GM21825 (cell line): ENCODE data around the gene SERPINB2.
"Not testable (repeated sequence)": the region's sequence is repeated elsewhere in the genome, so short reads cannot be mapped to it uniquely, and the experiment has no call there.

Experiments used
- ATAC-seq: cut with Tn5 transposase; IDR thresholded peaks from one replicate; pipeline ENCODE4 v1.9.1; 2021; ENCODE audit warnings: mild to moderate bottlenecking, moderate library complexity; ENCODE audit not compliant: unreplicated experiment

Gene SERPINB2

DNA sequence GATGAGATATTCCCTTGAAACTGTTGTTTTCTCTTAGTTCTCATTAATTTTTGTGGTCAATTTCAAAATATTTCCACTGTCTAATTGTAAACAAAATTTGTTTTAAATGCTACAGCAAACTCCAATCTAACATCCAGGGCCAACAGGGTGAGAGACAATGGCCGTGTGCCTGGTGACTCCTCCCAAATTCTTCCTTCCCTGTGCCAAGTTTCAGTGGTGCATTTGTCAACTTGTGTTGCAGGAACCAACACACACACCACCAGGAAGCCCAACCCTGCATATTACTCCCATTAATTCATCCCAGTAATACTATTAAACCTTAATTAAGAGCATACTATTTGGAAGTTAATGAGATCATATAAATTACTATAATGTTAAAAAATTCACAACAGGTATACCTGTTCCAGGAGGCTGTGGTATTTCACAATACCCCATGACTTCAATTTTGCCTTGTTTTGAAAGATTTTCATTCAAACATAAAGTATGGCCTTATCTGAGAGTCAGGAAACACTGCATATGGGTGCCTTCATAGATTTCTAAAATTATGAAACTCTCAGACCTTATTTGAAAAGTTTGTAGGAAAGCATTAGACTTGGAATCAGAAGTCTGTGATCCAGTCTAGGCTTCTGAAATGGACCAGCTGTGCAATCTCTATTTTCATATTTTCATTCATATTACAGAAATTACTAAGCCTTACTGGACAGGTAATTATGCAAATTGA is 1.1 kb downstream of the SERPINB2 start:
- no peak for ATAC-seq

GRCh38 chr18:63889626-63890025 is 2.1 kb downstream of the SERPINB2 start:
- ATAC-seq: no peak

DNA sequence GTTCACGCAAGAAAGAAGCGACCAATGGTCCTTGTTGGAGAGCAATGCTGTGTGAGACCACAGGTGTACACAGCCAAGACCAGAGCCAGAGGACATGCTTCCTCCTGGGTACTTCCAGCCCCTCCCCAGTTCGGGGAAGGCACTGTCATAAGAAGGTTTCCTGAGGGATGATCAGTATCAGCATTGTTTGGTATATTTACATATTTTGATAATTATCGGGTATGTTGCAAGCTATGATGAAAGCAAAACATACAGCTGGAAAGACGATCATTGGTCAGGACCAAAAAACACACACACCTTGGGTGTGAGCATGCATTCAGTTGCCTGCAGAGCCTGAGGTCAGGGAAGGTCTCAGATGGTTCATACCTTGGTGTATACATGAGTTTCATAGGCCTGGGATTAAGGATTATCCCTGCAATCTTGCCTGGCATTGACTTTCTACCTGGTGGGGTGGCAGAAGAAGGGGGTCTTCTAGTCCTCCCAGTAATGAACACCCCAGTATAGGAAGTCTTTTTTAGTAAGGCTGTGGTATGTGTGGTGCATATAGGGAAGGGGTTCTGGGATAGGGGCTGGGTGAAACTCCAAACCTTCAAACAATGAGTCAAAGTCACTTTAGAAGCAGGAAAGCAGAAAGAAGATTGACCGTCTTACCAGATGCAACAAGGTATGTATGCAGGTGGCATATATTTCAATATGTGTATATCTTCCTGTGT is 2.9 kb downstream of the SERPINB2 start:
- ATAC-seq: no peak

DNA sequence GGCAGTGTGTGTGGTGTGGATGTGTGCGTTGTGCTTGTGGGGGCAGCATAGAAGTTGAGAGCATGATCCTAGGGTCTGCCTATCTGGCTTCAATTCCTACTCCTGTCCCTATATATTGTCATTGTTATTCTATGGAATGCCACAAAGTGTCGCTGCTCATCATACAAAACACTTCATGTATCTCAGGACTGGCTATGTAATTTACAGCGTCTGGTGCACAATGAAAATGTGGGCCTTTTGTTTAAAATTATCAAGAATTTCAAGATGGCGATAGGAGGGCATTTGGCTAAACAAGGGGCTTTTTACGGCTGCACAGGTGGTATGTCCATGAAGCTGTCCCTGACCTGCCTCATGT is 3.4 kb downstream of the SERPINB2 start:
- no peak for ATAC-seq

- no peak for ATAC-seq
These were observed 5.1 kb downstream of the SERPINB2 start for GRCh38 chr18:63892566-63892965.

DNA sequence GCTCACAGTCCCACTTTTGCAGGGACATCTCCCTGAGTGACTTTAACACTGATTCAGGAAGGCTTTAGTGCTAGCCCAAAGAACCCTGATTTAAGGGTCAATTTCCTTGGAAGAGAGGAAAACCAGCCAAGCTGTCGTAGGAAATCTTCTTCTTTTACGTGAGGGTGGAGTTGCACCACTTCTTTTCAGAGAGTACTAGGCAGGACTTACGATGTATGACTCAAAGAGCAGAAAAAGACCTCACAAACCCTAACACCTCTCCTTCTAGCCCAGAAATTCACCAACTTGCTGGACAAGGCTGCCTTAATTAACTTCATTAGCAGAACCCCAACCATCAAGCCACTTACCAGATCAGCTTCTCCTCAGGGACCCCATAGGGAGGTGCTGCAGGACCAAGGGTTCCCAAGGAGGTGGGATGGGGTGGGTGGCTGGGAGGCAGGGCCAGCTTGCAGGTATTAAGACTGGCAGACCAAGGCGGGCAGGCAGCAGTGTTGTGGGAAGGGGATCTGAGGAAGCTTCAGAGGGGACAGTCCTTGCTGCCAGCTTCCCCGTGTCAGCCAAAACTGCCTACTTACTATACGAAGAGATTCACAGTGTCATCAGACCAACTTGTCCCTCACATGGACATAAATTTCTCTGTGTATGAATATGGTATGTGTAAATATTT is 6.7 kb downstream of the SERPINB2 start:
- ATAC-seq: no peak

DNA sequence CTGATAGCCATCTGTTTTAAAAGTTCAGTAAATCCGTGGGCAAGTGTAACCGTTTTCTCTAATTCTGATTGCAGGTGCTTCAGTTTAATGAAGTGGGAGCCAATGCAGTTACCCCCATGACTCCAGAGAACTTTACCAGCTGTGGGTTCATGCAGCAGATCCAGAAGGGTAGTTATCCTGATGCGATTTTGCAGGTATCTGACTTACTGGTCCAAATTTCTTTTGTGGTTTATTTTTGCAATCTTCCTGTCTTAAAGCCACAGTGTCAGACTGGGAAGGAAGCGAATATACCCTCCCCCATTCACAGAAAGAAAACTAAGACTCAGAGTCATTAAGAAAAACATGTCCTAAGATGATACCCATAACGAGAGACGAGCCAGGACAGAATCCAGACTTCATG is 7.7 kb downstream of the SERPINB2 start:
- no peak for ATAC-seq

- no peak for ATAC-seq
These were observed 9.6 kb downstream of the SERPINB2 start for GRCh38 chr18:63897072-63897471.

GRCh38 chr18:63899206-63899605 is 11.7 kb downstream of the SERPINB2 start:
- no peak for ATAC-seq

- no peak for ATAC-seq
These were observed 16.5 kb downstream of the SERPINB2 start for GRCh38 chr18:63903851-63904570.

DNA sequence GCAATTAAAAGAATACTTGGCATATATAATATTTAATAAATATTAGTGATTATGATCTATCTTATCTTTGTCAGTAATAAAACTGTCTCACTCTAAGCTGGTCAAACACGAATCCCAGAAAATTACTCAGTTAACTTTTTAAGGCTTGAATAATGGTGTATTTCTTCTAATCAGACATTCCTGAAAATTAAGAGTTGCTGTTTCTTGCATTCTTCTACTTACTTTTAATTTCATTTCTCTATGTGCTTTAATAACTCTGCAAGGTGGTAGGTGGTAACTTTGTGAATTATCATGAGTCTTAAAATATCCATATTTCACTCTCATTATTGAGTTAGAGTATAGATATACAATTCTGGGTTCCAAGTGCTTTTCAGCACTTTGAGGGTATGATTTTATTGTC is 17.2 kb downstream of the SERPINB2 start:
- no peak for ATAC-seq

GRCh38 chr18:63905361-63905760 is 17.9 kb downstream of the SERPINB2 start:
- no peak for ATAC-seq

- no peak for ATAC-seq
These were observed 18.6 kb downstream of the SERPINB2 start for GRCh38 chr18:63906056-63906455.

DNA sequence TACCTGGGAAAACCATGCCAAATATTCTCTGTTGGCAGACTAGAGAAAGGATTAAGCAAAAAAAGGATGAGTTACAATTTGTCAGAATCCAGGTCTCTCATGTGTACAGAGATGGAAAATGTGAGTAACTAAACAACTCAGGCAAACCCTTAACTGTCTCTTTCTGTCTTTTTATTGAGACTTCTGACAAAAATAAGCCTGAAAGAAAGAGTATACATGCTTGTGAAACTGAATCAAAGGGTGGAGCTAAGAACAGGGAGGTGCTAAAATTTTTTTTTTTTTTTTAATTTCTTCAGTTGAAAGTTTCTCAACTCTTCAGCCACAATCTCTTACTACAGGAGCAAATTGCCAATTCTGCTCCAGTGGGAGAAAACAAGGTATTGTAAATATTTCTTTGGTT is 20.2 kb downstream of the SERPINB2 start, which contains the start of gene SERPINB10:
SERPINB10 (plus strand) TSS at position 295 of the 400 bp plus-strand sequence. CDS start 7,553 bp downstream, outside the sequence.
- ATAC-seq: peak; percentile 56

DNA sequence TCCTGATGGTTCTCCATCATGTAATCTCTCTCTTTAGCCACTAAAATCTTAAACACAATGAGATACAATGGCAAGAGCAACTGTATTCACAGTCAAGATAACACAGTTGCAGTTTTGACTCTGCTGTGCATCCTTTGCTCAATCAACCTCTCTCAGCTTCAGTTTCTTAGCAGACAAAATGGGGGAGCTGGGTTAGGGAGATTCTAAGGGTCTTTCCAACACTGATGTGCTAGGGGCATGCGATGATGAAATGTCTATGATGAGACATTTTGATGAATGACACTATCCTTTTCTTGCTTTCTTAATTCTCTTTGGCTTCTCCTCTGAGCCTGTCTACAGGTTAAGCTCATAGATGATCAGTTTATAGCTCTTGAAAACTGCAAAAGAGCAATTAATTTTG is 21.4 kb downstream of the SERPINB2 start:
- no peak for ATAC-seq

GRCh38 chr18:63909870-63910269 is 22.4 kb downstream of the SERPINB2 start:
- ATAC-seq: peak; percentile 66

GRCh38 chr18:63917817-63918216 is 30.3 kb downstream of the SERPINB2 start:
- no peak for ATAC-seq

- no peak for ATAC-seq
These were observed 34.5 kb downstream of the SERPINB2 start for GRCh38 chr18:63922049-63922448.

DNA sequence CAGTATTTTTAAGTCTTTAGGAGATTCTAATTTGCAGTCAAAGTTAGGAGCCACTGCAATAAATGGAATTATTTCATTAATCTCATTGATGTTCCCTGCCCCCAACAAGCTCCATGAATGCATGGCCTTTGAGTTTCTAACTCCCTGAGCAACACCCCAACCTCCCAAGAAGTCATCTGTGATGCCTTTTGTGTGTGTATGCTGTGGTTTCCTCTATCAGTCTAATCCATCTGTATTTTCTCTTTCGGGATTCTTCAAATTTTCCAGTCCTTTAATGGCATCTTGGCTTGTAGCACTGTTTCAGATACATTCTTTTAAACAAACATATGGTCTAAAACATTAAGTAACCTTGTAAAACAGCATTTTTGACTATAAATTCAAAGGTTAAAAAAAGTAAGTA is 37.0 kb downstream of the SERPINB2 start:
- no peak for ATAC-seq

DNA sequence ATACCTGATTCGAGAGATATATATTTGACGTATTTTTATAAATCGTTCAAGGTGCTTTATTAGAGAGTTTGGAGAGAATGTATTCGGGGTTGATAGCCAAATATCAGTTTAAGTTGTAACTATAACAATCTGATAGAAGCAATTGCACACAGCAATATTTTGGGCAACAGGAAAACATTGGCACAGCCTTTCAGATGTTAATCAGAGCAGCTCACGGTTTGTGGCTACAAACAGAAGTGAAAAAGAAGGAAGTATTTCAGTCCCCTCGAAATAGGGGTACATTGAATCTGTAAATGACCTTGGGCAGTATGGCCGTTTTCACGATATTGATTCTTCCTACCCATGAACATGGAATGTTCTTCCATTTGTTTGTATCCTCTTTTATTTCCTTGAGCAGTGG is 40.8 kb downstream of the SERPINB2 start:
- ATAC-seq: no peak

DNA sequence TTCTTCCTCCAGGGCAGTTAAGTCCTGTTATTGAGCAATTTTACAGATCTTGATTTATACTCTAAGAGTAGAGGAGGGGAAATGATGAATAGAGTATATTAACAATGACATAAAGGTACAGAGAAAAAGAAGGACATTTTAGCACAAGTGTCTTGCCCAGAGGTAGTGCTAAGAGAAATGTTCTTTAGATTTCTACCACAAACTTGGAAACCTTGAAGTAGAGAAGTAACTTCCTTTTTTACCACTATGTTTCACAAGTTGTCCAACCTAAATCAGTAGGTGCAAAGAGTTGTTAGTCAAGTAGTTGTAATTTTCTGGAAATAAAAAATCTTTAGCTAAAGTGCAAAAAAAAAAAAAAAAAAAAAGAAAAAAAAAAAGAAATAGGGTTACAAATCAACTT is 41.9 kb downstream of the SERPINB2 start:
- not testable (repeated sequence) for ATAC-seq
